MM.1S (cell line): ENCODE data around the gene EIF3I.

Experiments used
- DNase-seq: peaks from one replicate; pipeline ENCODE4 v3.0.0-alpha.2; 2015
- H2AFZ ChIP-seq: fragments of 300-600 bp; sonication (generic); 2 replicates; pipeline ENCODE4 v1.6.0; 2016; ENCODE audit warnings: antibody characterized with exemption, low read length
- H3F3A ChIP-seq: fragments of 300-600 bp; sonication (generic); 2 replicates; pipeline ENCODE4 v1.6.1; 2016; ENCODE audit warnings: mild to moderate bottlenecking, antibody characterized with exemption, low read length, moderate library complexity, mixed read lengths; ENCODE audit not compliant: insufficient read depth
- H3K27ac ChIP-seq: fragments of 300-600 bp; sonication (generic); 2 replicates; pipeline ENCODE4 v1.5.1; 2016; ENCODE audit warnings: mild to moderate bottlenecking, low read length
- H3K27me3 ChIP-seq: fragments of 300-600 bp; sonication (generic); replicated peaks from 2 replicates; pipeline ENCODE4 v1.6.0; 2016; ENCODE audit warnings: low read length; ENCODE audit not compliant: insufficient read depth
- H3K36me3 ChIP-seq: fragments of 300-600 bp; sonication (generic); replicated peaks from 2 replicates; pipeline ENCODE4 v1.6.1; 2016; ENCODE audit warnings: mild to moderate bottlenecking, low read length, mixed read lengths; ENCODE audit not compliant: insufficient read depth
- H3K4me1 ChIP-seq: fragments of 300-600 bp; sonication (generic); 2 replicates; pipeline ENCODE4 v1.6.1; 2016; ENCODE audit warnings: low read length, mixed read lengths
- H3K4me2 ChIP-seq: fragments of 300-600 bp; sonication (generic); 2 replicates; pipeline ENCODE4 v1.6.0; 2016; ENCODE audit warnings: low read depth, low read length
- H3K4me3 ChIP-seq: fragments of 300-600 bp; sonication (generic); 2 replicates; pipeline ENCODE4 v1.5.1; 2016; ENCODE audit warnings: low read length, mixed read lengths
- H3K79me2 ChIP-seq: fragments of 300-600 bp; sonication (generic); 2 replicates; pipeline ENCODE4 v1.6.1; 2016; ENCODE audit warnings: mixed run types, low read length, mixed read lengths
- H3K9ac ChIP-seq: fragments of 300-600 bp; sonication (generic); 2 replicates; pipeline ENCODE4 v1.6.1; 2016; ENCODE audit warnings: low read length, mixed read lengths
- H3K9me2 ChIP-seq: fragments of 300-600 bp; sonication (generic); replicated peaks from 2 replicates; pipeline ENCODE4 v1.6.1; 2016; ENCODE audit warnings: mild to moderate bottlenecking, low read length, mixed read lengths; ENCODE audit not compliant: insufficient read depth
- H3K9me3 ChIP-seq: fragments of 300-600 bp; sonication (generic); replicated peaks from 2 replicates; pipeline ENCODE4 v1.6.1; 2016; ENCODE audit warnings: mild to moderate bottlenecking, low read length, mixed read lengths; ENCODE audit not compliant: insufficient read depth
- H4K20me1 ChIP-seq: fragments of 300-600 bp; sonication (generic); 2 replicates; pipeline ENCODE4 v1.6.1; 2016; ENCODE audit warnings: mild to moderate bottlenecking, low read length, moderate library complexity, mixed read lengths; ENCODE audit not compliant: insufficient read depth
- CTCF ChIP-seq: fragments of 300-600 bp; sonication (generic); IDR thresholded peaks from 2 replicates; pipeline ENCODE4 v1.5.1; 2016; ENCODE audit warnings: antibody characterized with exemption, low read length, mixed read lengths
- EZH2 ChIP-seq: fragments of 300-600 bp; sonication (generic); optimal IDR thresholded peaks from 2 replicates; pipeline ENCODE3; 2017; ENCODE audit warnings: low read depth, mild to moderate bottlenecking, antibody characterized with exemption, low read length, mixed read lengths
- EZH2phosphoT487 ChIP-seq: fragments of 300-600 bp; sonication (generic); IDR thresholded peaks from 2 replicates; pipeline ENCODE4 v1.6.1; 2018; ENCODE audit warnings: antibody characterized with exemption, low read length

The EIF3I gene

GRCh38 chr1:32179193-32179442, 43.1 kb upstream of the EIF3I start:
- Histone ChIP-seq H3K9me2 (no peaks in the 10 kb centered on the region), H4K20me1 (no peaks in the 10 kb centered on the region), H3K36me3 (peaks cover 8% of the 10 kb centered on the region), H3K4me2 (peak overlapping the region; percentile 93), H3K9me3 (no peaks in the 10 kb centered on the region), H2AFZ (peak overlapping the region; percentile 96), H3K4me3 (peak overlapping the region; percentile 95), H3K9ac (peak overlapping the region; percentile 95; the same call in 1 of the 2 replicates), H3F3A (peaks cover 14% of the 10 kb centered on the region), H3K27me3 (no peaks in the 10 kb centered on the region), H3K27ac (peak overlapping the region; percentile 80; the same call in 1 of the 2 replicates), H3K79me2 (peaks cover 38% of the 10 kb centered on the region), H3K4me1 (peaks cover 16% of the 10 kb centered on the region)
- no peak for DNase-seq
- TF ChIP-seq EZH2 (no peak), EZH2phosphoT487 (no peak), CTCF (no peak)

- Histone ChIP-seq H3K9ac (peak within 1 kb of the TSS; percentile 95), H4K20me1 (no peaks in the 10 kb centered on the region), H3K9me2 (no peaks in the 10 kb centered on the region), H3K4me2 (peak within 1 kb of the TSS; percentile 93), H3K36me3 (peaks cover 12% of the 10 kb centered on the region), H3K27ac (peak within 1 kb of the TSS; percentile 80; the same call in 1 of the 2 replicates), H2AFZ (peak within 1 kb of the TSS; percentile 96), H3K79me2 (peaks cover 43% of the 10 kb centered on the region), H3F3A (peaks cover 14% of the 10 kb centered on the region), H3K4me1 (peaks cover 16% of the 10 kb centered on the region), H3K9me3 (no peaks in the 10 kb centered on the region), H3K4me3 (peak within 1 kb of the TSS; percentile 95), H3K27me3 (no peaks in the 10 kb centered on the region)
- peak; percentile 91 for DNase-seq
- TF ChIP-seq EZH2phosphoT487: no peak
- TF ChIP-seq CTCF: no peak
- TF ChIP-seq EZH2: no peak
Measured at GRCh38 chr1:32179443-32180185, 42.6 kb upstream of the EIF3I start, which contains the start of gene TXLNA. Gene TXLNA (plus strand): TSS chr1:32179675. CDS start chr1:32180346, 671 bp downstream.

GRCh38 chr1:32180186-32181060, 41.8 kb upstream of the EIF3I start:
- Histone ChIP-seq H3K9me2 (no peaks in the 10 kb centered on the region), H3K27me3 (no peaks in the 10 kb centered on the region), H3K4me3 (peak overlapping the region; percentile 95), H3K9me3 (no peaks in the 10 kb centered on the region), H2AFZ (peak overlapping the region; percentile 73), H3K79me2 (peaks cover 48% of the 10 kb centered on the region), H3K9ac (peak overlapping the region; percentile 95), H3K4me1 (peaks cover 16% of the 10 kb centered on the region), H3K27ac (peak overlapping the region; percentile 80; the same call in 1 of the 2 replicates), H4K20me1 (no peaks in the 10 kb centered on the region), H3F3A (peaks cover 14% of the 10 kb centered on the region), H3K36me3 (peaks cover 17% of the 10 kb centered on the region), H3K4me2 (peak overlapping the region; percentile 93)
- no peak for TF ChIP-seq EZH2
- no peak for TF ChIP-seq CTCF
- TF ChIP-seq EZH2phosphoT487: no peak
- DNase-seq: peak; percentile 38
